ENCODE measurements around the gene TP53I11. TPM values are rescaled to one million over a fixed set of nuclear protein-coding genes. Genes with fewer than 3 reads are reported as not detected.

TP53I11 gene
- total RNA-seq, 1 donor from 2014 or later, result 19.8 TPM

- peaks cover 30% of the 10 kb centered on the region for H3K27me3 ChIP-seq (ENCODE audit: control insufficient read depth, insufficient read depth, low read length)
- TF ChIP-seq, protein P1, sequence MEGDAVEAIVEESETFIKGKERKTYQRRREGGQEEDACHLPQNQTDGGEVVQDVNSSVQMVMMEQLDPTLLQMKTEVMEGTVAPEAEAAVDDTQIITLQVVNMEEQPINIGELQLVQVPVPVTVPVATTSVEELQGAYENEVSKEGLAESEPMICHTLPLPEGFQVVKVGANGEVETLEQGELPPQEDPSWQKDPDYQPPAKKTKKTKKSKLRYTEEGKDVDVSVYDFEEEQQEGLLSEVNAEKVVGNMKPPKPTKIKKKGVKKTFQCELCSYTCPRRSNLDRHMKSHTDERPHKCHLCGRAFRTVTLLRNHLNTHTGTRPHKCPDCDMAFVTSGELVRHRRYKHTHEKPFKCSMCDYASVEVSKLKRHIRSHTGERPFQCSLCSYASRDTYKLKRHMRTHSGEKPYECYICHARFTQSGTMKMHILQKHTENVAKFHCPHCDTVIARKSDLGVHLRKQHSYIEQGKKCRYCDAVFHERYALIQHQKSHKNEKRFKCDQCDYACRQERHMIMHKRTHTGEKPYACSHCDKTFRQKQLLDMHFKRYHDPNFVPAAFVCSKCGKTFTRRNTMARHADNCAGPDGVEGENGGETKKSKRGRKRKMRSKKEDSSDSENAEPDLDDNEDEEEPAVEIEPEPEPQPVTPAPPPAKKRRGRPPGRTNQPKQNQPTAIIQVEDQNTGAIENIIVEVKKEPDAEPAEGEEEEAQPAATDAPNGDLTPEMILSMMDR (IDR thresholded peaks at IDR 0.05; ENCODE audit: insufficient read depth, low read length, poor library complexity, severe bottlenecking), result no peak
- H3K4me3 ChIP-seq (ENCODE audit: low read depth, low read length), result no peak overlapping the region
- H3K36me3 ChIP-seq (ENCODE audit: control insufficient read depth, insufficient read depth, low read length), result no peaks in the 10 kb centered on the region
- DNase-seq (ENCODE audit: low read depth), result no peak
Observed at GRCh38 chr11:44885919-44886789, 64.5 kb downstream of the TP53I11 start.

- H3K27me3 ChIP-seq (ENCODE audit: control insufficient read depth, insufficient read depth, low read length), result peaks cover 33% of the 10 kb centered on the region
- TF ChIP-seq, protein P1 (IDR thresholded peaks at IDR 0.05; ENCODE audit: insufficient read depth, low read length, poor library complexity, severe bottlenecking), result no peak
Observed at GRCh38 chr11:44885065-44885810, 65.4 kb downstream of the TP53I11 start.

GRCh38 chr11:44884056-44884455 is 66.6 kb downstream of the TP53I11 start:
- TF ChIP-seq, protein P1 (IDR thresholded peaks at IDR 0.05; ENCODE audit: insufficient read depth, low read length, poor library complexity, severe bottlenecking), result no peak
- no peak for DNase-seq (ENCODE audit: low read depth)
- Histone ChIP-seq H3K4me3 (ENCODE audit: low read depth, low read length) (no peak overlapping the region), H3K27me3 (ENCODE audit: control insufficient read depth, insufficient read depth, low read length) (peaks cover 36% of the 10 kb centered on the region), H3K36me3 (ENCODE audit: control insufficient read depth, insufficient read depth, low read length) (no peaks in the 10 kb centered on the region)

More at GRCh38 chr11:44885065-44885810, 65.4 kb downstream of the TP53I11 start:
- no peaks in the 10 kb centered on the region for H3K36me3 ChIP-seq (ENCODE audit: control insufficient read depth, insufficient read depth, low read length)
- no peak for DNase-seq (ENCODE audit: low read depth)
- no peak overlapping the region for H3K4me3 ChIP-seq (ENCODE audit: low read depth, low read length)

- no peaks in the 10 kb centered on the region for H3K36me3 ChIP-seq (ENCODE audit: control insufficient read depth, insufficient read depth, low read length)
- peaks cover 41% of the 10 kb centered on the region for H3K27me3 ChIP-seq (ENCODE audit: control insufficient read depth, insufficient read depth, low read length)
- DNase-seq (ENCODE audit: low read depth), result no peak
- TF ChIP-seq, protein P1 (IDR thresholded peaks at IDR 0.05; ENCODE audit: insufficient read depth, low read length, poor library complexity, severe bottlenecking), result no peak
- no peak overlapping the region for H3K4me3 ChIP-seq (ENCODE audit: low read depth, low read length)
Observed at GRCh38 chr11:44883277-44883676, 67.4 kb downstream of the TP53I11 start.

Other genes with a start within 250 kb of the TP53I11 start
- gene TSPAN18, start 223.9 kb downstream of the TP53I11 start, total RNA-seq, result 4.7 and 5.2 TPM in 2 replicates
- gene PRDM11, start 195.8 kb upstream of the TP53I11 start, total RNA-seq, result 6.6 and 9.5 TPM in 2 replicates

Data from kidney epithelial cell (primary cell).